SH-SY5Y (cell line): ENCODE measurements around the gene ATP6V1C2.

ENCODE experiments used
- GATA2 ChIP-seq: IDR thresholded peaks from 2 replicates; pipeline ENCODE4 v1.6.1; 2011; ENCODE audit warnings: mild to moderate bottlenecking, low read depth, low read length
- GATA3 ChIP-seq: IDR thresholded peaks from 2 replicates; pipeline ENCODE4 v1.6.1; 2011; ENCODE audit warnings: low read depth, mild to moderate bottlenecking, low read length, moderate library complexity

DNA sequence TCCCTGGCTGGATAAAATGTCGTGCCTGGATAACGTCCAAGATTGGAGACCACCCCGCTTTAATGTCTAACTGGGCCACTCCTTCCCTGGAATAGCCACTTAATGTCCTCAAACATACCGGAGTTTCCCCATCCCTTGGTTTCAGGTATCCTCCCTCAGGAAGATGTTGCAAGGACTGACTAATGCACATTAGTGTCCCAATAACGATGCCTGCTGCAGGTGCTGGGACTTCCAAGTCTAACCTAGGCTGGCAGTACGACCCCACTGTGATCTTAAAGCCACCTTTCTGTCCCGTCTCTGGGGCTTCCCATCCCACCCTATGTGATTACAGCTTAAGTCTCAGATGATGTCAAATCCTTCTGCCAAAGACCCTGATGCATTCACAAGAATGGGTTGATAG lies 1.1 kb upstream of the ATP6V1C2 start:
- TF ChIP-seq GATA3, result no peak
- no peak for TF ChIP-seq GATA2
